HG03558 (cell line): ENCODE measurements around the gene CD8B2.
"Not testable (repeated sequence)": the region's sequence is repeated elsewhere in the genome, so short reads cannot be mapped to it uniquely, and the experiment has no call there.

ENCODE experiments used
- ATAC-seq: cut with Tn5 transposase; IDR thresholded peaks from one replicate; pipeline ENCODE4 v1.9.1; 2021; ENCODE audit warnings: moderate number of reproducible peaks; ENCODE audit not compliant: unreplicated experiment; ENCODE audit errors: extremely low read depth

The CD8B2 gene

DNA sequence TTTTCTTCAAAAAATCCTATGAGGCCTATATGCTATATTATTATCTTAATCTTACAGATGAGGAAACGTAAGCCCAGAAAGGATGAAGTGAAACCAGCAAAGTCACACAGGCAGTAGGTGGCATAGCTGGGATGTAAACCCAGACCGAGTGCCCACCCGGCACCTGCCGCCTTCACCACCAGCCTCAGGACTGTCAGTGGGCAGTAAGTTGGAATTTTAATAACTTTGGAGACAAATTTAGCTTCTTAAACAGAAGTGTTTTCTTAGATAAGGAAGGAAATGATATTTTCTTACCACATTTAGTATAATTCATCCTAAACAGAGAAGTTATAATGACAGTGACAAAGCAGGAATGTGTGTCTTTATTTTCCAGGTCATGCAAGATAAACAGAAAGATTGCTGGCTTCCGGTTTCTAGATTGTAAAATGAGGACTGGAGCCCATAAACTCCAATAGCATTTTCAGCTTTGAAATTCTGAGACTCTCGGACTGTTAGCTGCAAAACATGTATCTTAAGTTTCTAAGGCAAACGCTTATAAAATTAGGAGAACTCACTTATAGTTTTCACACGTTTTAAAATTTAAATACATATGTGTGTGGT, 59.3 kb downstream of the CD8B2 start:
- no peak for ATAC-seq

DNA sequence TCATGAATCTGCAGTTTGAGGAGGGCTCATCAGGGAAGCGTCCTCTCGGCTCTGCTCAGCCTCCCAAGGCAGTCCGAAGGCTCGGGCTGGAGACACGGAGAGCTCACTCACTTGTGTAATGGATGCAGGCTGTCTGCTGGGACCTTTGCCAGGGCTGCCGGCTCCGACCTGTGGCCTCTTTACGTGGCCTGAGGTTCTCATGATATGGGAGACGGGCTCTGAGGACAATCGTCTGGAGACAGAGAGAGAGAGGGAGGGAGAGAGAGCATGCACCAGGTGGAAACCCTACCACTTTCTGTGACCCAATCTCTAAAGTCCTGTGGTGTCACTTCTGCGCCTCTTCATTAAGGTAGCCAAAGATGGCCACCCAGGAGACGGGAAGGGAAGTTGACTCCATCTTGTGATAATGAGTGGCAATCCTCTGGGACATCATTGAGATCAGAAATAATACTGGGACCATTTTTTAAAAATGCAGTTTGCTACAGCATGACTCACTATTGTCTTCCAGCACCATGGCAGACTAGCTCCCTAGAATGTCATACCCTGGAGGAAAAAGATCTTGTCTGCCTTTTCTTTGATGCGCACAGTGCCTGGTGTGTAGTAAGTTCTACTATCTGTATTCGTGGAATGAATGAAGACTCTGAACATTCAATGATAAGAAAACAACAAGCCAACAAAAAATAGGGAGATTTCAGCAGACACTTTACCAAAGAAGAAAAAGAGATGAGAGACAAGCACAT, 60.2 kb downstream of the CD8B2 start:
- ATAC-seq: no peak

DNA sequence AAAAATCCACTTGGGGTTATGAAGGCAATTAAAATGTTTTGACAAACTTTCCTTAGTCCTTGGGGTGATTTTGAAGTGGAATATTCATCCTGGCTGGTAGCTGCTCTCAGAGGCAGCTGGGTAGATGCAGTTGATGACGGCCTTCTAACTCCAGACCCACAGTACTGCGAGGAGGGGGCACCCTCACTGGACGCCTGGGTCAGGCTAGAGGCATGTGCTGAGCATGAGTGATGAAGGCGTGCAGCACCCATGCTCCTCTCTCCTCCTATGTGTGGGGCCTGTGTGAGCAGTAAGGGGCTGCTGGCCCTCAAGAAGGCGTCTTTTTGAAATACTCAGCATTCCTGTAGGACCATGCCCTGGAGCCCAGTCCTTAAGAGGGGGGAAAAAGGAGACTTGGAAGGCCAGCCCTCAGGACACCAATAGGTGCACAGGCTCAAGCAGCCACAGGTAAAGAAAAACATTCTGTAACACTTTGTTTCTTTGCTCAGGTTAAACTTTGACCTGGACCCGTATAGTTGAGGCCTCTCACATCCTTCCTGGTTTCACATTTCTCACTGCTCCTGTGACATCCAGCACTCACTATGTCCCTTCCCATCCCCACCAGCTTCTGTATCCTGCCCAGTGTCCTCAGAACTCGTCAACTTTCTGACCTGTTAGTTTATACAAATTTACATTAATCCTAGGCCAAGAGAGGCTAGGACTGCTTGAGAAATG, 64.4 kb downstream of the CD8B2 start:
- no peak for ATAC-seq

DNA sequence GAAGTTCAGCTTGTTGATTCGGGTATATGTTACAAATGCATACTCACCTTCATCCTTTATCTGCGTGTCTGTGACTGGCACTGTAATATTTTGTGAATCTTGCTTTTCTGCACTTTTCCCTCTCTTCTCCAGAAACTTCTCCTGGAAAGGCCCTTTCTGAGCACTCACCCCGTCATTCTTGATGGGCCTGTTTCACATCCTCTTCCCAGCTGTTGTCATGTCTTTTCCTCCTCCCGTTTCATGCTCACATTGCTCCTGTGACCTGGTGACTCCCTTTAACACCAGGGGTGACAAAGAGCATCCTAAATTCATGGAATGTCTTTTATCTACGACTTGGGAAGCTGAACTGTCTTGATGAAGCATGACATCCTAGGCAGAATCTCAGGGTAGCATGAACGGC, 65.8 kb downstream of the CD8B2 start:
- no peak for ATAC-seq

DNA sequence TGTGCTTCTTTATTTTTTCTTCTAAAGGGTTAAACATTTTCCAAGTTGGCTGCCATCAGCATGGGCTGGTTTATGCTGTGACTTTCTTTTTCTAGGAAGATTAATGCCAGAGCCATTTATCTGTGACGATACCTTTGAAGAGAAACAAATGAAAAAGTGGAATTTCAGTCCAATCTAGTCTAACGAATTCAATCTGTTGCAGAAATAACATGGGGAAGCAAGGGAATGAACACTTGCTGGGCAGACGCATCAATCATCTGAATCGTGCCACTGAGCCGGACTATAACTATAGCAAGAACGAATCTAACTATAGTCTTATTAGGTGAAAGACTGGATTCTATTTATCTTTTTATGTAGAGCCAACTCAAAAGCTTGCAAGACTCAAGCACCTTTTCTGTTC, 66.2 kb downstream of the CD8B2 start:
- no peak for ATAC-seq

DNA sequence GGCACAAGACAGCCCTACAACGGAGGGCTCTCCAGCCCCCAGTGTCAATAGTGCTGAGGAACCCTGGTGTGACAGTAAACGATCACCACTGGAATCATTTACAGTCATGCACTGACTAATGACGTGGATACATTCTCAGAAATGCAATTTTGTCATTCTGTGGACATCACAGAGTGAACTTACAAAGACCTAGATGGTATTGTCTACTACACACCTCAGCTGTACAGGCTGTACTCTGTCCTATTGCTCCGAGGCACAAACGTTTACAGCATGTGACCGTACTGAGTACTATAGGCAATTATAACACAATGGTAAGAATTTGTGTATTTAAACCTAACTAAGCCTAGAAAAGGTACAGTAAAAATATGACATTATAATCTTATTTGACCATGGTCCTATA, 67.2 kb downstream of the CD8B2 start:
- no peak for ATAC-seq

DNA sequence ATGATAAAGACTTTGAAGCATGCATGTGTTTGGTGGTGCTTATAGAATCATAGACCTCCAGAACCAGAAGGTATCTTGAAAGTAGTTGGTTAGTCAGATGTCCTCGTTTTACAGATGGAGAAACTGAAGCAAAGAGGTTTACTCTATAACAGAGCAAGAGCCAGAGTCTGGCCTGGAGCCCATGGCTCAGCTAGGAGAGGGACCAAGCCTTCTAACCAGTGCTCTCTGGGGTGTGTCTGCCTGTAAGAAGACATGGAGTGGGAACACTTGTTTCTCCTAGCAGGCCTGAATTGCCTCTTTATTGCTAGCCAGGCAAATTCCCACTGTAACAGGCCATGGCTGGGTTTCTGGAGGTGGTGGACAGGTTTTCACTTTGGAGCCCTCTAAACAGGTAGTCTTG, 67.9 kb downstream of the CD8B2 start:
- ATAC-seq: no peak

DNA sequence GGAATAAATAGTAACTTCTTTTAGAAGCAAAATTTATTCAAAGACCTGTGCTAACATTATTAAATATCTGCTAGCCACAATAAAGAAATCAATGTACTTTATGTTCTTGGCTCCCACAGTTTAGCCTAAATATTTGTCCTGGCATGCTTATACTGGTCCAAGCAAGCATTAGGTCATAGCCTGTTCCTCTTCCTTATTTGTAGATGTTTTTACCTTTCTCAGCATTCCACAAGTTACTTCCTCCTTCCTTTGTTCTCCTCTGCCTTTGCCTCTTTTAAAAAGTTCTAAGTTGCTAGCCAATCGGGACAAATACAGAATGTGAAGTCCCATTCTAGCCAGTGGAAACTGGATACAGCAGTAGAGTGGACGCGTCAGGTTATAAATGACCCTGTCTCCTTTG, 72.6 kb downstream of the CD8B2 start:
- not testable (repeated sequence) for ATAC-seq

DNA sequence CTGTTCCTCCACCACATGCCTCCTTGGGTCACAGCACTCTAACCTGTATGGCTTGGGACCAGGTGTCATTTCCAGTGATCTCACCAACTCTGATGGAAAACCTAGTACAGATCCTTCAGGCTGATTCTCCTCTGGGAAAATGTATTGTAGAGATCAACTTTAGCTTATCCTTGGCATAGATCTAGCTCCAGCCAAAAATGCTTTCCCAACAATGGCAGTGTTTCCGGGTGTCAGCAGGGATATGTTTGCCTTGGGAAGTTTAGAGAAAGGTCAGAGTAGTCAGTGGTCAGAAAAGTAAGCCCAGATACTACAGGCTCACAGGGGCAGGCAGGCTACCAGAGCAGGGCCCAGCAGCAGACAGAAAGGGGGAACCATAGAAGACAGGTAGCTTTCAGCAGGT, 73.6 kb downstream of the CD8B2 start:
- no peak for ATAC-seq

DNA sequence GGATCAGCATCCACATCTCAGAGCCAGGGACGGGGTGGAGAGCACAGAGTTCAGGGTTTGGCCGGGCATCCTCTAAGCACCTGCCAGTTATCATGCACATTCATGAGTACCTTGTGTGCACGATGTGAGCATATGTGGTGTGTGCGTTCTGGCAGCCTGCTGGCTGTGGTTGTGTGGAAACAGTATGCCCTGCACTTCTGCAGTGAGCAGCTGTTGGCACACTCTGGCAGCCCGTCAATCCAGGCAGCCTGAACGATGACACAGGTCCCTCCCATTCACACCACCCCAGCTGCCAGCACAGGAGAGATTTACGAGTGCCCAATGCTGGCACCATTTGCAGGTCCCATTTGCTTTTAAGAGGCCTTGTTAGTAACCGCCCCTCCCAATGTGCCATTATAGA, 74.2 kb downstream of the CD8B2 start:
- ATAC-seq: no peak

DNA sequence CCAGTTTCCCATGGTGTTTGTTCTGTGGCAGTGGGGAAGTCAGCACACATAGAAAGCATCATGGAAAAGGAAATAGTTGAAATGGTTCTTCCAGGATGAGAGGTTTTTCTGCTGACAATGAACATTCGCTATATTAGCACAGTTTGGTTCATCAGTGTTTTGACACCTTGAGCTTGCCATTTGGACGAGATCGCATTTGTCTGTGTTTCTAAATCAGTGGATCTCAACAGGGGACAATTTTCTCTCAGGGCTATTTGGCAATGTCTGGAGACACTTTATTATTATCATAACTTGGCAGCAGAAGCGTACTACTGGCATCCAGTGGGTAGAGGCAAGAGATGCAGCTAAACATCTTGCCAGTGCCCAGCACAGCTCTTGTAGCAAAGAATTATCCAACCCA, 74.6 kb downstream of the CD8B2 start:
- no peak for ATAC-seq

DNA sequence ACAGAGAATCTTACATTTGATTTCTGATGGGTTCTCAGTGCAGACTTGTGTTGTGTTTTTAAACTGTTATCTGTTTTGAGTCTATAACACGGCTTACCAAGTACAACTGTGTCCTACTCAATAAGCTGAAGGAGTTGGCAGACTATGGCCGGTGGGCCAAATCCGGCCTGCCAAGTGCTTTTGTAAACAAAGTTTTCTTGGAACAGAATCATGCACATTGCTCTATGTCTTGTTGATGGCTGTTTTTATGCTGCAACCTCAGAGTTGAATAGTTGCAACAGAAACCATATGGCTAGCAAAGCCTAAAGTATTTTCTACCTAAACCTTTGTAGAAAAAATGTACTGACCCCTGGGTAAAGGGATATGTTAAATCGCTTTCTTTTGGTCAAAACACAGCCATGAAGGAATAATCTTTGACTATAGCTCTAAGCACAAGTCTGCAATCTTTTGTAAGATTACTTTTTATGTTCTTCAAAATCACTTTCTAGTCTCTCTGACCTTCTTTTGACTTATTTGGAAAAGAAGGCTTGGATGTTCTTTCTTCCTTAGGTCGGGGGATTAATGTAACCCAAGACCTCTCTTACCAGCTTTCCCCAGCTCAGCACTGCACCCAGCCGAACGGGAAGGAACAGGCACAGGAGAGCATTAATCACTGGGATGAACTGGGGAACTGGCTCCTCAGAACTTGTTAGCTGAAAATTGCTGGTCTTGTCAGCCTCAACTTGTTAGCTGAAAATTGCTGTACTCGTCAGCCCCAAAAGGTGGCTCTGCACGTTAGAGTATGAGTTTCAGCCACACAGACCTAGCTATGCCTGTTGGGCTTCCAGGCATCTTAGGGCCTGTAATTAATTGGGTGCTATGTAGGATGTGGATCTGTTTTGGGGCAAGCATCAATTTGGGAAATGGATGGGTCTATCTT, 75.4 kb downstream of the CD8B2 start:
- no peak for ATAC-seq

DNA sequence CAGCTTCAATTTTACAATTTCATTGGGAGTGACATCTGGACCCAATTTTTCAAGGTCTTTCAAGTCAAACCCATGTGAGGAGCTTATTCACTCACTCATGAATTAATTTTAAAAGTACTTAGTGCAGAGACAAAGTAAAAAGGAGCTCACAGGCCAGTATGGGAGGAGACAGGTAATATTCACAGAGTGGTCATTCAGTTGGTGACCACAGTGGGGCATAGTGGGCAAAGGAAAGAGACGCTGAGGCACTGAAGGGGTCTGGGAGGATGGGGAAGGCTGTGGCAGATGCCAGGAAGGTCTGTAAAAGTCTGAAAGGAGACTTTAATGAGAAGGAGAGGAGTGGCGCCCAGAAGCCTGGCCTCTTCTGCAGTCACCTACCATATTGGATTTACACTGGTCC, 76.0 kb downstream of the CD8B2 start:
- no peak for ATAC-seq

DNA sequence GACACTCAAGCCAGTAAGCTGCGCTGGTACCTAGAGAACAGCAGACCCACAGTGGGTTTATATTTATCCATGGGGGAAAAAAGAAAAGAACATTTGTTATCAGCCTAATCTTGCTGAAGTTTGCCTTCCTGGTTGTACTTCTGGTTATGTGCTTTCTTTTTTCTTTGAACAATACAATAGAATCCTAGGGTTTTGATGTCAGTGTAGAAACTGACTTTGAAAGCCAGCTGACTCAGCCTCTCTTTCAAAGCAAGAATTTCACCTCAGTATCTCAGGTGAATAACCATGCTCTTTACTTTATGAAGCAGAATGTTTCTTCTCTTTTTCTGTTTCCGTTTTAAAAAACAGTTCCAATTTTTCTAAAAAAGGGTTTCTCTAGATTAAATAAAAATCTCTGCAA, 78.4 kb downstream of the CD8B2 start:
- no peak for ATAC-seq

DNA sequence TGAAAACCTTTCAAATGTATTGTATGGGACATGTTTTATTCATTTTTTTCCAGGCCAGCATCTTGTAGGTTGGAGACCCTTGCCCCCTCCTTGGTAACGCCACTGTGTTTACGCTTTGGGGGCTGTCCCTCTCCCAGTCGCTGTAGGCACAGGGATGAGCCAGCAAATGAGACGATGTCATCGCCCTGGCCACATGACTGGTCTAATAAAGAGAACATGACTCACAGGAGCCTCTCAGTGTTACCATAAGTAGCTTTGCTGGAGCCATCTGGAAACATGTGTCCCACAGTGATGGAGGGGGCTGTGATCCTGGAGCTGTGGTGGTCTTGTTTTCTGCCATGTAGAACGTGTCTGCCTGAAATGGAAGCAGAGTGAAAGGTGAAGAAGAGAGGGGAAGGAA, 78.9 kb downstream of the CD8B2 start:
- no peak for ATAC-seq

DNA sequence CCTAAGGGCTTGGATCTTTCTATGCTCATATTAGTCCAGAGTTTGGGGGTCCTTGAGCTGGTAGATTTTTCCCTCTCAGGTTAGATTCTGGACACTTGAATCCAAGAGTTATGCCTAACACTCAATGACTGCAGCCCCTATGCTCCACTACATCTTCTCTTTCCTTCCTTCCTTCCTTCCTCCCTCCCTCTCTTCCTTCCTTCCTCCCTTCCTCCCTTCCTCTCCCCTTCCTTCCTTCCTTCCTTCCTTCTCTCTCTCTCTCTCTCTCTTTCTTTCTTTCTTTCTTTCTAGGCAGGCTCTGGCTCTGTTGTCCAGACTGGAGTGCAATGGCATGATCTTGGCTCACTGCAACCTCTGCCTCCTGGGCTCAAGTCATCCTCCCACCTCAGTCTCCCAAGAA, 79.3 kb downstream of the CD8B2 start:
- not testable (repeated sequence) for ATAC-seq

DNA sequence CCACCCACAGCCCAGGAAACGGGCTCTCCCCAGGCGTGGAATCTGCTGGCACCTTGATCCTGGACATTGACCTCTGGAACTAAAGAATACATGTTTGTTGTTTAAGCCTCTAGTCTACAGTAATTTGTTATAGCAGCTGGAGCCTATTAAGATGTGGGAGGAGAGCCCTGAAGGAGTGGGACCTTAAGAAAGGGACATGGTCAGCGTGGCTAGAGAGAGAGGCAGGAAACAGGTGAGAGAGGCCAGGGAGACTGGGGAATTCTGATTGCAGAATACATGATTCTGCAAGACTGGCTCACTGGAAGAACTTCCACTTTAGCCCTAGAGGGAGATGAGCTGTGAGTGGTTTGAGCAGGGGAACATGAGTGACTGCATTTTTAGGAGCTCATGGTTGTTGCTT, 83.2 kb downstream of the CD8B2 start:
- ATAC-seq: no peak
